GM19193 (cell line): ENCODE results near the gene TMEM273.

Experiments used
- POLR2A ChIP-seq: IDR thresholded peaks from 4 replicates; pipeline ENCODE4 v1.6.1; 2011; ENCODE audit not compliant: insufficient read depth, insufficient read length; ENCODE audit errors: extremely low read depth

Gene TMEM273

DNA sequence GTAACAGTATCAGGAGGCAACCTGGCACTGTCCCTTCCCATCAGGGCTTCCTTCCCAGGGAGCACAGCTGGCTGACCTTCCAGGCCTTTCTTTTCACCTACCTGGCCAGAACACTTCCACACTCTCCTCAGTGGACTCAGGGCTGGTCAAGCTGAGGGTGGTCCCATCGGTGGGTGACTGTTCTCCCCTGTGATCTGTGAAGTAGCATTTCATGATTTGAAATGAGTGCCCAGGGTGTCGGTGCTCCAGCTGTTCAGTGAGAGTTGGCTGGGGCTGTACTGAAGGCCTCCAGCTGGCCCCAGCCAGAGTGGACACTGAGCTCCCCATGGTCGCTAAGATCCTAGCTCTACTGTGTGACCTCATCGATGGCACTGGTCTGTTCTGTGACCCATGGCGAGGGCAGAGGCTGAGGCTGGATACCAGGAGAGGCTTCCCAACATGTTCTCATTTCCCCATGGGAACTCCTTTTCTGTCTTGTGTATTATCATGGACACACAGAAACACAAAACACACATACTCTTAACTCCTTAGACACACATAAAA is 54.4 kb downstream of the TMEM273 start, which contains the start of gene FAM170B:
Gene FAM170B, minus strand, starts transcription at position 316 of the 543 bp plus-strand sequence. Its CDS starts 103 bp downstream, at position 213.
- no peak for TF ChIP-seq POLR2A

DNA sequence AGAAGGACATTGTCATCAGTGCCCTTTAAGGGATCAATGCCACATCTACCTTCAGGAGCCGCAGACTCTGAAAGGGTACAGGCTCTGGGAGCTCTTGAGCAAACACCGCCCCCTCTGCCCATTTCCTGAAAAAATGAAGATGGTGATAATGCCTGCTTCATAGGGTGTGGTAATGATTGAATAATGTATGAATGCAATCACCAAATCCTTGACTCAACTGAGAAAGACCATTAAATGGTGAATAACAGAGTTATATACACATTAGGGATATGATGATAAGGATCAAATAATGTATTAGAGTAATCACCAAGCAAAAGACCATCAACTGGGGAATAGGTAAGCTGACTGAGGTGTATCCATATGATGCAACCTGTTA is 55.8 kb downstream of the TMEM273 start:
- TF ChIP-seq POLR2A, result no peak

- no peak for TF ChIP-seq POLR2A
Measured at GRCh38 chr10:49131507-49132361, 56.5 kb downstream of the TMEM273 start.

- TF ChIP-seq POLR2A, result no peak
Measured at GRCh38 chr10:49129376-49129775, 58.8 kb downstream of the TMEM273 start.

- TF ChIP-seq POLR2A, result no peak
Measured at GRCh38 chr10:49128854-49129253, 59.3 kb downstream of the TMEM273 start.

GRCh38 chr10:49123981-49124950 is 63.9 kb downstream of the TMEM273 start:
- no peak for TF ChIP-seq POLR2A

DNA sequence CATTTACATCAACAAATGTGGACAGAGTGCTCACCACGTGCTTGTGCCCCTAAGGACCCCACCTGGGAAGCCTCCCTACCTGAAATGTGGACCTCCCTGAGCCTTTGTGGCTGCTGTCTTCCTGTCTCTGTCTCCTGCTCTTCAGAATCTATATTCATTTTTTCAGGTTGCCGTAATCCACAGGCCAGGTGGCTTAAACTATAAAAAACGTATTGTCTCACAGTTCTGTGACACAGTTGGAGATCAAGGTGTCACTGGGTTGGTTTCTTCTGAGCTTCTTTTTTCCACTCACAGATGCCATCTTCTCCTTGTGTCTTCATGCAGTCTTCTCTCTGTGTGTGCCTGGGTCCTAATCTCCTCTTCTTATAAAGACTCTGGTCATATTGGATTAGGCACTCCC is 67.3 kb downstream of the TMEM273 start:
- no peak for TF ChIP-seq POLR2A

GRCh38 chr10:49119746-49120145 is 68.4 kb downstream of the TMEM273 start:
- no peak for TF ChIP-seq POLR2A

DNA sequence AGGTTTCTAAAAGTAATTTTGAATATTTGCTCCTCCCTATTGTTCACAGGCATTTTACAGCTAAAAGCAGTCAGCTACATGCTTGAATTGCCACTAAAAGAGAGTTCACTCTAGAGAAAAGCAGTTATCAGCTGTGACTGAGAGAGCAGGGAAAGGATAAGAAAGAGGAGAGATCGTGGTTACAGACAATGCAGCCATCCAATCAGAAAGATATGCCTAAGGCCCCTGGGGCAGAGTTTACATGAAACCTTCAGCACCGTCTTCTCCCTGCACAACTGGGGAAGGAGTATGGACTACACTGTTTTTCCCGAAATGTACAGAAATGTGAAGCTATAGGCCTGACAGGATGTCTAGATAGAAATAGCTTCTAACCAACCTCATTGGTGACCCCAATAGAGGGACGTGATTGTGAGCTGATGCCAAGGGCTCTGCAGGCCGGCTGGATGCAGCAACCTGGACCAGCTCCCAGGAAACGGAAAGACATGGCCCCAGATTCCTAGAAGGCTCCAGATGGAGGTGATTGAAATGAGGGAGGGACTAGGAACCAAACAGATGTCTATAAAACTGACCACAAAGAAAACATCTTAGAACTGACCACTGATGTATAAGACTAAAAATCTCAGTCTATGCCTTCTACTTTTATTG is 69.6 kb downstream of the TMEM273 start:
- TF ChIP-seq POLR2A, result no peak

DNA sequence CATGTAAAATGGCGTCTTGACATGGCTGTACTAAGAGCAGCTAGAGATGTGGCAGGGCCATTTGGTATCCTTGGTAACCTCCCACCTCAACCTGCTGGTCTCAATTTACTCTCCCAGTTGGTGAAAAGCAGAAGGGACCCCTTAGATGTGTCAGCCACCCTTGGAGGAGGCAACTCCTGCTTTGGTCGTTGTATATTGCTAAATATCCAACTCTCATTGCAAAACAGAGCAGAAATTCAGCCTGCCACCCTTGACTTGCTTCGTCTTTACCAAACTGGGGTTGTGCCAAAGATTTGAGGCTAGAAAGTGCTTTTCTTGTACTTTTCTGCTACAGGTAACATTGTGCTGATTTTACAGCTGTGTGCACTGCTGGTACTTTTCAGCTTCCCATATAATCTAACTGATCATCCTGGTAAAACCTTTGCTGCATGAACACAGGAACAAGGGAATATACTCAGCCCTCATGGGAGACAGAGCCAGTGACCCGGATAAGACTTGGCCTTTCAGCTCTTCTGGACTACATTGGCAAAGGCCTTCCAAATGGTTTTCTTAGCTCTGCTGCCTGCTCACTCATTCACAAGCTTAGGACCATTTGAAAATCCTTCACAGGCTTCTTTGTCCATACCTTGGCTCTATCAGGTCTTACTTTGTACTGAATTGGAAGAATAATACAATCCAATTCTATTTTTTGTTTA is 70.7 kb downstream of the TMEM273 start:
- TF ChIP-seq POLR2A, result no peak

GRCh38 chr10:49116509-49117375 is 71.4 kb downstream of the TMEM273 start:
- no peak for TF ChIP-seq POLR2A

DNA sequence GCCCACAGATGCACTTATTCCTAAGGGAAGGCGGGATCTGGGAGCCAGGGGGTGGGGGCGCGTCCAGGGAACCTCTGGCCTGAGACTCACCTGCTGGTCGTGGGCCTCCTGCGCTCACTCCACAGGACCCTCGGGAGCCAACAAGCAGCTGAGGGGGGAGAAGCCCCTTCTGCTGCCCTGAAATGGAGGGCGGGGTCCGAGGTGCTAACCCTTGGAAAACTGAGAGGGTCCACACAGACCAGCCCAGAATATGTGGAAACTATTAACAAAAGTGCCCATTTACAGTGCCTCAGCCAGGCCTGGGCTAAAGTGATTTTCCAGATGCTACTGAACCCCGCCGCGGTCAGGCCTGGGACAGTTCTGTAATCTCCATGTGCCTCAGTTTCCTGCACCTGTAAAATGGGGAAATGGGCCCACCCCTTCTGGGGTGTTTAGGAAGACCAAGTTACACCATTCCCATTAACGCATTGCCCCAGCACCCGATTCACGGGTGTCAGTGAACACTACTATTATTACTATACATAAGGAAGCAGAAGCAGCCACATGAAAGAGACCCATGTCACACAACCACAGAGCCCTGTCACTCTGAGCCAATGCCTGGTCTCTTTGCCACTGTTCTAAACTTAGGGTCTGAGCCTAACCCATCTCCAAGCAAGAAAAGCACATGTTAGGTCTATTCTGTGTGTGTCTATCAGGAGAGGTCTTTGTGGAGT is 72.2 kb downstream of the TMEM273 start:
- TF ChIP-seq POLR2A, result no peak
